Neural progenitor cell (in vitro differentiated cells): ENCODE measurements around the gene HINFP. TPM values are rescaled to one million over a fixed set of nuclear protein-coding genes. Genes with fewer than 3 reads are reported as not detected.

ENCODE experiments used
- DNase-seq: peaks from one replicate; pipeline ENCODE4 v3.0.0-alpha.2; 2016; ENCODE audit warnings: low spot score
- H2AFZ ChIP-seq: fragments of 200-600 bp; sonication (generic); replicated peaks from 2 replicates; pipeline ENCODE4 v1.6.1; 2016; ENCODE audit warnings: antibody characterized with exemption
- H3F3A ChIP-seq: fragments of 200-600 bp; sonication (generic); 2 replicates; pipeline ENCODE4 v1.6.1; 2016; ENCODE audit warnings: antibody characterized with exemption, low read depth
- H3K27ac ChIP-seq: fragments of 200-600 bp; sonication (generic); 2 replicates; pipeline ENCODE4 v1.5.1; 2016; ENCODE audit warnings: mild to moderate bottlenecking
- H3K27me3 ChIP-seq: fragments of 200-600 bp; sonication (generic); 2 replicates; pipeline ENCODE4 v1.6.1; 2016; ENCODE audit warnings: mild to moderate bottlenecking, moderate library complexity
- H3K36me3 ChIP-seq: fragments of 200-600 bp; sonication (generic); 2 replicates; pipeline ENCODE4 v1.5.1; 2016
- H3K4me1 ChIP-seq: fragments of 200-600 bp; sonication (generic); 2 replicates; pipeline ENCODE4 v1.6.1; 2016; ENCODE audit warnings: mixed run types
- H3K4me2 ChIP-seq: fragments of 200-600 bp; sonication (generic); 2 replicates; pipeline ENCODE4 v1.6.1; 2016
- H3K4me3 ChIP-seq: fragments of 200-600 bp; sonication (generic); 2 replicates; pipeline ENCODE4 v1.5.1; 2016
- H3K79me2 ChIP-seq: fragments of 200-600 bp; sonication (generic); 2 replicates; pipeline ENCODE4 v1.6.1; 2016; ENCODE audit warnings: low read depth
- H3K9ac ChIP-seq: fragments of 200-600 bp; sonication (generic); 2 replicates; pipeline ENCODE4 v1.6.1; 2016
- H3K9me3 ChIP-seq: fragments of 200-600 bp; sonication (generic); 2 replicates; pipeline ENCODE4 v1.5.1; 2016; ENCODE audit warnings: low read depth
- H4K20me1 ChIP-seq: fragments of 200-600 bp; sonication (generic); 2 replicates; pipeline ENCODE4 v1.6.1; 2016; ENCODE audit warnings: low read depth
- H3K27ac Mint-ChIP-seq: 3 replicates; pipeline ENCODE4 v1.8.0; 2021; ENCODE audit warnings: mixed read lengths
- H3K27me3 Mint-ChIP-seq: 2 replicates; pipeline ENCODE4 v1.8.0; 2022; ENCODE audit warnings: low read depth, mild to moderate bottlenecking, inconsistent platforms, moderate library complexity, mixed read lengths; ENCODE audit not compliant: insufficient read depth
- H3K36me3 Mint-ChIP-seq: 3 replicates; pipeline ENCODE4 v1.8.0; 2021; ENCODE audit warnings: mixed read lengths
- H3K4me1 Mint-ChIP-seq: 3 replicates; pipeline ENCODE4 v1.8.0; 2021; ENCODE audit warnings: mixed read lengths
- H3K4me3 Mint-ChIP-seq: 3 replicates; pipeline ENCODE4 v1.8.0; 2021; ENCODE audit warnings: mild to moderate bottlenecking, moderate library complexity, mixed read lengths
- H3K9me3 Mint-ChIP-seq: 3 replicates; pipeline ENCODE4 v1.8.0; 2020; ENCODE audit warnings: mixed read lengths
- EZH2 ChIP-seq: fragments of 200-600 bp; sonication (generic); IDR thresholded peaks from 2 replicates; pipeline ENCODE4 v1.6.1; 2017; ENCODE audit warnings: antibody characterized with exemption, mild to moderate bottlenecking, moderate library complexity
- EZH2phosphoT487 ChIP-seq: fragments of 200-600 bp; sonication (generic); IDR thresholded peaks from 2 replicates; pipeline ENCODE4 v1.6.1; 2017; ENCODE audit warnings: antibody characterized with exemption
- total RNA-seq: library from RNA; depleted of rRNA; stranded (reverse); fragments of >200 nt; gene quantifications from 2 replicates; pipeline ENCODE4 v1.2.3, GENCODE V29; 2015; ENCODE audit warnings: low replicate concordance
- TF ChIP-seq, protein P1 (sequence below): fragments of 200-600 bp; sonication (generic); IDR thresholded peaks from 2 replicates; pipeline ENCODE4 v1.5.1; 2017; ENCODE audit warnings: antibody characterized with exemption, mild to moderate bottlenecking

The HINFP gene
- total RNA-seq, 1 donor from 2014 or later = 32.5 TPM

DNA sequence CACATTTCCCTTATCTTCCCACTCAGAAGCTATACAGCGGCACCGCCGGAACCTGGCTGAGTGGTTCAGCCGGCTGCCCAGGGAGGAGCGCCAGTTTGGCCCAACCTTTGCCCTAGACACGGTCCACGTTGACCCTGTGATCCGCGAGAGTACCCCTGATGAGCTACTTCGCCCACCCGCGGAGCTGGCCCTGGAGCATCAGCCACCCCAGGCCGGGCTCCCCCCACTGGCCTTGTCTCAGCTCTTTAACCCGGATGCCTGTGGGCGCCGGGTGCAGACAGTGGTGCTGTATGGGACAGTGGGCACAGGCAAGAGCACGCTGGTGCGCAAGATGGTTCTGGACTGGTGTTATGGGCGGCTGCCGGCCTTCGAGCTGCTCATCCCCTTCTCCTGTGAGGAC is 52.1 kb downstream of the HINFP start:
- H3K4me3 Mint-ChIP-seq = no peak overlapping the region
- H3F3A ChIP-seq = peaks cover 18% of the 10 kb centered on the region
- H2AFZ ChIP-seq = no peak overlapping the region
- no peaks in the 10 kb centered on the region for H3K36me3 Mint-ChIP-seq
- H4K20me1 ChIP-seq = no peaks in the 10 kb centered on the region
- no peaks in the 10 kb centered on the region for H3K9me3 ChIP-seq
- TF ChIP-seq, protein P1, sequence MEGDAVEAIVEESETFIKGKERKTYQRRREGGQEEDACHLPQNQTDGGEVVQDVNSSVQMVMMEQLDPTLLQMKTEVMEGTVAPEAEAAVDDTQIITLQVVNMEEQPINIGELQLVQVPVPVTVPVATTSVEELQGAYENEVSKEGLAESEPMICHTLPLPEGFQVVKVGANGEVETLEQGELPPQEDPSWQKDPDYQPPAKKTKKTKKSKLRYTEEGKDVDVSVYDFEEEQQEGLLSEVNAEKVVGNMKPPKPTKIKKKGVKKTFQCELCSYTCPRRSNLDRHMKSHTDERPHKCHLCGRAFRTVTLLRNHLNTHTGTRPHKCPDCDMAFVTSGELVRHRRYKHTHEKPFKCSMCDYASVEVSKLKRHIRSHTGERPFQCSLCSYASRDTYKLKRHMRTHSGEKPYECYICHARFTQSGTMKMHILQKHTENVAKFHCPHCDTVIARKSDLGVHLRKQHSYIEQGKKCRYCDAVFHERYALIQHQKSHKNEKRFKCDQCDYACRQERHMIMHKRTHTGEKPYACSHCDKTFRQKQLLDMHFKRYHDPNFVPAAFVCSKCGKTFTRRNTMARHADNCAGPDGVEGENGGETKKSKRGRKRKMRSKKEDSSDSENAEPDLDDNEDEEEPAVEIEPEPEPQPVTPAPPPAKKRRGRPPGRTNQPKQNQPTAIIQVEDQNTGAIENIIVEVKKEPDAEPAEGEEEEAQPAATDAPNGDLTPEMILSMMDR = no peak
- TF ChIP-seq EZH2 = no peak
- TF ChIP-seq EZH2phosphoT487 = no peak
- no peak for DNase-seq
- peaks cover 12% of the 10 kb centered on the region for H3K4me1 Mint-ChIP-seq
- H3K27me3 Mint-ChIP-seq = peaks cover 10% of the 10 kb centered on the region
- no peaks in the 10 kb centered on the region for H3K36me3 ChIP-seq
- no peaks in the 10 kb centered on the region for H3K79me2 ChIP-seq
- no peak overlapping the region for H3K4me3 ChIP-seq
- no peaks in the 10 kb centered on the region for H3K9me3 Mint-ChIP-seq
- H3K4me2 ChIP-seq = no peak overlapping the region
- no peak overlapping the region for H3K9ac ChIP-seq
- no peaks in the 10 kb centered on the region for H3K27me3 ChIP-seq
- H3K4me1 ChIP-seq = peaks cover 5% of the 10 kb centered on the region
- no peak overlapping the region for H3K27ac Mint-ChIP-seq
- no peak overlapping the region for H3K27ac ChIP-seq

DNA sequence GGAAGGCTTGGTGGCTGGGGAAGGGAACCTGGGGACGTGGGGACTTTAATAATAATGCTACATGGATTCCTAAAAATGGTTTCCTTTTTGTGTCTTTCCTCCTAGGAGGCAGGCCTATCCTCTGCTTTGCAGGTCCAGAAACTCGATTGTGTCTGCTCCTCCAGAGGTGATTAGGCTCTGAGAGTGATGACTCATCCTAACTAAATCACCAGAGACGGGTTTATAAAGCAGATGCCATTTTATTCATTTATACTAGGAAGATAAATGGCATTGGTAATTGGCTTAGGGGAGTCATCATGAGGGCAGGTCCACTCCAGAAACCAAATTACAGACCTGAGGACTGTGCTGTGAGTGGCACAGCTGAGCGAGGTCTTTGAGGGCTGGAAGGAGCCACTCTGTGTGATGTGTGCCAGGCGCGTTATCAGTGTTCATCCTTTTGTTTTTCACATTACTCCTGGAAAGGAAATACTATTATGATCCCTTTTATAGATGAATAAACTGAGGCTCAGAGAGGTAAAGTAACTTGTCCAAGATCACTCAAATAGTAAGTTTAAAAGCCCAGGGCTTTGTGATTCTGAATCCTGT is 54.2 kb downstream of the HINFP start:
- DNase-seq = no peak
- H3K27ac ChIP-seq = no peak overlapping the region
- Mint-ChIP-seq H3K4me1 (peaks cover 9% of the 10 kb centered on the region), H3K27ac (peak overlapping the region; percentile 37), H3K36me3 (no peaks in the 10 kb centered on the region), H3K9me3 (no peaks in the 10 kb centered on the region), H3K27me3 (peaks cover 6% of the 10 kb centered on the region), H3K4me3 (no peak overlapping the region)
- TF ChIP-seq EZH2 (no peak), EZH2phosphoT487 (no peak)
- TF ChIP-seq, protein P1 = no peak
- no peaks in the 10 kb centered on the region for H3K4me1 ChIP-seq
- no peaks in the 10 kb centered on the region for H3K36me3 ChIP-seq
- H3K4me2 ChIP-seq = no peak overlapping the region
- no peak overlapping the region for H2AFZ ChIP-seq
- no peaks in the 10 kb centered on the region for H3K27me3 ChIP-seq
- no peaks in the 10 kb centered on the region for H3K9me3 ChIP-seq
- H4K20me1 ChIP-seq = no peaks in the 10 kb centered on the region
- H3K79me2 ChIP-seq = no peaks in the 10 kb centered on the region
- no peak overlapping the region for H3K4me3 ChIP-seq
- H3F3A ChIP-seq = no peaks in the 10 kb centered on the region
- H3K9ac ChIP-seq = no peak overlapping the region

DNA sequence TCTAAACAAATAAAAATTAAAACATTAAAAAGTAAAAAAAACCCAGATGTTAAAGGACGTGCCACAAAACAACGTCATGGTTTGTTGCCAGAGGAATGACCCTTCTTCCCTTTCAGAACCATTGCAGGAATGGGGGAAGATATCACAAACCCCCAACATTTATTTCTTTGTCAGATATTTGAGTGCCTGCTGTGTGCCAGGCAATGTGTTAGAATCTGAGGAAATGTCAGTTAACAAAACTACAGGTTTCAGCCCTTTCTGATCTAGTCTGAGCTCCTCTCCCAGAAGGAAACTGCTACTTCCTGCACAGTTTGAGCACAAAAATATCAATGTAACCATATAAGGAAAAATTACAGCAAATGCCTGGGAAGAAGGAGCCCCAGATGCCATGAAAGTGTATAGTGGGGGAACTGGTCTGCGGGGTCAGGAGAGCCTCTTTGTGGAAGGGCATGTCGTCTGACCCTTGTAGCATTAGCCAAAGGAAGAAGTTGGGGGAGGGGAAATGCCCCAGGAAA is 56.8 kb downstream of the HINFP start:
- no peaks in the 10 kb centered on the region for H4K20me1 ChIP-seq
- peaks cover 3% of the 10 kb centered on the region for H3K27me3 Mint-ChIP-seq
- no peaks in the 10 kb centered on the region for H3K4me1 ChIP-seq
- no peaks in the 10 kb centered on the region for H3K36me3 Mint-ChIP-seq
- no peaks in the 10 kb centered on the region for H3K27me3 ChIP-seq
- no peak overlapping the region for H3K4me2 ChIP-seq
- no peaks in the 10 kb centered on the region for H3F3A ChIP-seq
- H3K79me2 ChIP-seq = no peaks in the 10 kb centered on the region
- no peaks in the 10 kb centered on the region for H3K9me3 ChIP-seq
- H3K27ac Mint-ChIP-seq = peak overlapping the region; percentile 10
- H3K4me3 Mint-ChIP-seq = no peak overlapping the region
- H3K9ac ChIP-seq = no peak overlapping the region
- H3K36me3 ChIP-seq = no peaks in the 10 kb centered on the region
- no peak overlapping the region for H3K27ac ChIP-seq
- H3K4me3 ChIP-seq = no peak overlapping the region
- H3K9me3 Mint-ChIP-seq = no peaks in the 10 kb centered on the region
- peaks cover 9% of the 10 kb centered on the region for H3K4me1 Mint-ChIP-seq
- no peak for DNase-seq
- no peak overlapping the region for H2AFZ ChIP-seq
- no peak for TF ChIP-seq EZH2phosphoT487
- TF ChIP-seq, protein P1 = no peak
- TF ChIP-seq EZH2 = no peak
